HepG2 (cell line): ENCODE measurements around the gene HLA-DQB2. TPM values are rescaled to one million over a fixed set of nuclear protein-coding genes. Genes with fewer than 3 reads are reported as not detected.
A peak's percentile ranks its signal among the peaks of the same experiment; 100 is the strongest.

Source experiments
- BCL6 ChIP-seq: IDR thresholded peaks from 2 replicates; pipeline ENCODE4 v1.6.1; 2016; ENCODE audit warnings: missing genetic modification reagents, missing compliant biosample characterization
- CCAR2 ChIP-seq: fragments of 200-400 bp; formaldehyde crosslinking; optimal IDR thresholded peaks from 2 replicates; pipeline ENCODE3; 2018; ENCODE audit warnings: low read depth, mild to moderate bottlenecking, low read length, moderate library complexity
- DR1 ChIP-seq: sonication (generic); formaldehyde crosslinking; IDR thresholded peaks from 2 replicates; pipeline ENCODE4 v1.8.0; 2021; ENCODE audit warnings: mild to moderate bottlenecking, missing genetic modification reagents, inconsistent platforms
- HIVEP1 ChIP-seq: sonication (generic); formaldehyde crosslinking; IDR thresholded peaks from 2 replicates; pipeline ENCODE4 v1.4.0; 2020; ENCODE audit warnings: mild to moderate bottlenecking, missing genetic modification reagents
- MAFK ChIP-seq, 2 experiments: IDR thresholded peaks in 1 of 2; conservative IDR thresholded peaks in 1 of 2; 2 replicates each; pipeline ENCODE4 v1.6.1; 2011; ENCODE audit warnings: improper control_type of control experiment in 2 of 2, low read length in 2 of 2
- NR2C2 ChIP-seq: sonication (generic); formaldehyde crosslinking; IDR thresholded peaks from 2 replicates; pipeline ENCODE4 v1.4.0; 2020; ENCODE audit warnings: missing genetic modification reagents, mild to moderate bottlenecking, moderate library complexity, borderline replicate concordance
- SRF ChIP-seq: IDR thresholded peaks from 2 replicates; pipeline ENCODE4 v1.6.1; 2011; ENCODE audit warnings: mild to moderate bottlenecking, low read depth, low read length, moderate library complexity
- ZNF124 ChIP-seq: sonication (generic); formaldehyde crosslinking; IDR thresholded peaks from 2 replicates; pipeline ENCODE4 v1.4.0; 2020; ENCODE audit warnings: missing genetic modification reagents
- ZNF136 ChIP-seq: sonication (generic); formaldehyde crosslinking; IDR thresholded peaks from 2 replicates; pipeline ENCODE4 v1.8.1; 2022; ENCODE audit warnings: low read depth, mild to moderate bottlenecking, moderate library complexity, missing genetic modification reagents
- ZNF274 ChIP-seq: sonication (generic); formaldehyde crosslinking; IDR thresholded peaks from 2 replicates; pipeline ENCODE4 v1.5.1; 2020; ENCODE audit warnings: mild to moderate bottlenecking, missing genetic modification reagents
- ZNF33B ChIP-seq: sonication (generic); formaldehyde crosslinking; IDR thresholded peaks from 2 replicates; pipeline ENCODE4 v1.5.1; 2020; ENCODE audit warnings: mild to moderate bottlenecking, missing genetic modification reagents
- ZNF530 ChIP-seq: sonication (generic); formaldehyde crosslinking; IDR thresholded peaks from 2 replicates; pipeline ENCODE4 v1.5.0; 2020; ENCODE audit warnings: low read depth, mild to moderate bottlenecking, missing genetic modification reagents
- ZNF782 ChIP-seq: sonication (generic); formaldehyde crosslinking; IDR thresholded peaks from 2 replicates; pipeline ENCODE4 v1.4.0; 2020; ENCODE audit warnings: missing genetic modification reagents, mild to moderate bottlenecking, borderline replicate concordance
- polyA plus RNA-seq, 8 experiments: library from polyadenylated mRNA; depleted of rRNA in 3 of 8; stranded (reverse) in 7 of 8; unstranded in 1 of 8; fragments of >200 nt; fragmentation: Illumina TruSeq in 4 of 8; extraction: Trizol in 4 of 8; gene quantifications; 2 replicates each; pipeline versions ENCODE4 v1.2.1 to v1.2.3, GENCODE V29; 2011 to 2016; ENCODE audit warnings: low read depth in 4 of 8, missing spikeins in 1 of 8, mixed read lengths in 1 of 8; ENCODE audit not compliant: insufficient read depth in 1 of 8
- total RNA-seq, 5 experiments: library from RNA; depleted of rRNA; stranded (reverse); fragments of >200 nt; fragmentation: Illumina TruSeq; extraction: Trizol; gene quantifications; 2 replicates each; pipeline ENCODE4 v1.2.3, GENCODE V29; 2016; ENCODE audit warnings: low read depth in 1 of 5
- TF ChIP-seq, protein P1 (sequence below): sonication (generic); formaldehyde crosslinking; IDR thresholded peaks from 2 replicates; pipeline ENCODE4 v1.9.0; 2022; ENCODE audit warnings: missing genetic modification reagents, mild to moderate bottlenecking, borderline replicate concordance
- TF ChIP-seq, protein P2 (sequence below): sonication (generic); formaldehyde crosslinking; IDR thresholded peaks from 2 replicates; pipeline ENCODE4 v1.5.1; 2020; ENCODE audit warnings: missing genetic modification reagents, mild to moderate bottlenecking, borderline replicate concordance
- TF ChIP-seq, protein P3 (sequence below): sonication (generic); formaldehyde crosslinking; IDR thresholded peaks from 2 replicates; pipeline ENCODE4 v1.8.0; 2022; ENCODE audit warnings: mild to moderate bottlenecking, missing genetic modification reagents, borderline replicate concordance
- TF ChIP-seq, protein P4 (sequence below): sonication (generic); formaldehyde crosslinking; IDR thresholded peaks from 2 replicates; pipeline ENCODE4 v1.8.0; 2022; ENCODE audit warnings: mild to moderate bottlenecking, missing genetic modification reagents
- TF ChIP-seq, protein P5 (sequence below): sonication (generic); formaldehyde crosslinking; IDR thresholded peaks from 2 replicates; pipeline ENCODE4 v1.5.0; 2020; ENCODE audit warnings: missing genetic modification reagents

The HLA-DQB2 gene
- total and polyA plus RNA-seq, 2 of the 13 experiments (the other 11 are each of a cell fraction or from before 2014, with no cell fraction given), result not detected

DNA sequence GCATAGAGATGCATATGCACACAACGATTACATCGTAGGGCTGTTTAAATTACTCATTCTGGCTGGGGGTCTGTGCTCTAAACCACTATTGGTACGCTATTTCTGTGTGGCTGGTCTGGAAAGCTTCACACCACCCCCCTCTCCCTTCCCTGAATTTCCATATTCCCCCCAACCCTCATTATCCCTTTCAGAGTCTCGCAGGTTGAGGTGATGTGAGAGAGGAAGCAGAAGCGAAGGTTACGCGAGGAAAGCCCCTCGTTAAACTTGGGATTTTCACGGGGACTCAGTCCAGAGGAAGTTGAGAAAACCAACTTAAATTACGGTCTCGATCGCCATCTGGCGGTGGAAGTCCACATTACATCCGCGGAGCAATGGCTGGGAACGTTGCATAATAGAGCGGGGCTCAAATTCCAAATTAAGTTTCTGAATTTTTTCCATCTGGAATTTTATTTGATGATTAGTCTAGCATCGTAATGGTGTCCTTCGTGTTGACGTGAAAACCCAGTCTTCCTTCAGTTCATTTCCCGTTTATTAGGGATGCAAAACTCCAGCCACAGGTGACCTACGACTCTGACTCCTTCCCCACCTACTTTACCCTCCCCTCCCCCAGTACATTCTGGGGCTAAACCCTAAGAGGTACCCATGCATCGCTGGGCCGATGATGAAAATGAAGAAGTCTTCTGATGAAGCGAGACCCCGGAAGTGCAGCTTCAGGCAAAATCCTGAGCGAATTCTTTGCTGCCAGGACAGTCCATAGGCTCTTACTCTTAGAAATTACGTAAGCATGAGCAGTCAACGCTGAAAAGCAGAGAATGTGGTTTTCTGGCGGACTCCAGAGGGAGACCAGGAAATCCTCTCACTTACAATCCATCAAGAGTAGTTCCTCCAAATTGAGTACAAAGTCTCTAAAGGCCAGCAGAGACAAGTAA lies 33.8 kb upstream of the HLA-DQB2 start (continued):
- TF ChIP-seq HIVEP1, result no peak
- TF ChIP-seq, protein P1, sequence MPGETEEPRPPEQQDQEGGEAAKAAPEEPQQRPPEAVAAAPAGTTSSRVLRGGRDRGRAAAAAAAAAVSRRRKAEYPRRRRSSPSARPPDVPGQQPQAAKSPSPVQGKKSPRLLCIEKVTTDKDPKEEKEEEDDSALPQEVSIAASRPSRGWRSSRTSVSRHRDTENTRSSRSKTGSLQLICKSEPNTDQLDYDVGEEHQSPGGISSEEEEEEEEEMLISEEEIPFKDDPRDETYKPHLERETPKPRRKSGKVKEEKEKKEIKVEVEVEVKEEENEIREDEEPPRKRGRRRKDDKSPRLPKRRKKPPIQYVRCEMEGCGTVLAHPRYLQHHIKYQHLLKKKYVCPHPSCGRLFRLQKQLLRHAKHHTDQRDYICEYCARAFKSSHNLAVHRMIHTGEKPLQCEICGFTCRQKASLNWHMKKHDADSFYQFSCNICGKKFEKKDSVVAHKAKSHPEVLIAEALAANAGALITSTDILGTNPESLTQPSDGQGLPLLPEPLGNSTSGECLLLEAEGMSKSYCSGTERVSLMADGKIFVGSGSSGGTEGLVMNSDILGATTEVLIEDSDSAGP (CRISPR knock-in tag), result no peak
- TF ChIP-seq DR1, result no peak
- 0 out of 2 replicates have a peak, but pooled peaks have one; percentile 22 for TF ChIP-seq ZNF33B (CRISPR knock-in tag)
- no peak for TF ChIP-seq ZNF782 (CRISPR knock-in tag)
- TF ChIP-seq, protein P2, sequence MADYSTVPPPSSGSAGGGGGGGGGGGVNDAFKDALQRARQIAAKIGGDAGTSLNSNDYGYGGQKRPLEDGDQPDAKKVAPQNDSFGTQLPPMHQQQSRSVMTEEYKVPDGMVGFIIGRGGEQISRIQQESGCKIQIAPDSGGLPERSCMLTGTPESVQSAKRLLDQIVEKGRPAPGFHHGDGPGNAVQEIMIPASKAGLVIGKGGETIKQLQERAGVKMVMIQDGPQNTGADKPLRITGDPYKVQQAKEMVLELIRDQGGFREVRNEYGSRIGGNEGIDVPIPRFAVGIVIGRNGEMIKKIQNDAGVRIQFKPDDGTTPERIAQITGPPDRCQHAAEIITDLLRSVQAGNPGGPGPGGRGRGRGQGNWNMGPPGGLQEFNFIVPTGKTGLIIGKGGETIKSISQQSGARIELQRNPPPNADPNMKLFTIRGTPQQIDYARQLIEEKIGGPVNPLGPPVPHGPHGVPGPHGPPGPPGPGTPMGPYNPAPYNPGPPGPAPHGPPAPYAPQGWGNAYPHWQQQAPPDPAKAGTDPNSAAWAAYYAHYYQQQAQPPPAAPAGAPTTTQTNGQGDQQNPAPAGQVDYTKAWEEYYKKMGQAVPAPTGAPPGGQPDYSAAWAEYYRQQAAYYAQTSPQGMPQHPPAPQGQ (CRISPR knock-in tag), result no peak
- no peak for TF ChIP-seq SRF
- TF ChIP-seq MAFK (conservative IDR thresholded peaks at IDR 0.05 in 1 of 2, IDR thresholded peaks at IDR 0.05 in 1 of 2; ENCODE audit: low read length in 2 of 2), result no peak
- no peak for TF ChIP-seq ZNF124
- TF ChIP-seq CCAR2, result no peak
- TF ChIP-seq ZNF136, result 0 out of 2 replicates have a peak, but pooled peaks have one; percentile 16
- TF ChIP-seq, protein P3, sequence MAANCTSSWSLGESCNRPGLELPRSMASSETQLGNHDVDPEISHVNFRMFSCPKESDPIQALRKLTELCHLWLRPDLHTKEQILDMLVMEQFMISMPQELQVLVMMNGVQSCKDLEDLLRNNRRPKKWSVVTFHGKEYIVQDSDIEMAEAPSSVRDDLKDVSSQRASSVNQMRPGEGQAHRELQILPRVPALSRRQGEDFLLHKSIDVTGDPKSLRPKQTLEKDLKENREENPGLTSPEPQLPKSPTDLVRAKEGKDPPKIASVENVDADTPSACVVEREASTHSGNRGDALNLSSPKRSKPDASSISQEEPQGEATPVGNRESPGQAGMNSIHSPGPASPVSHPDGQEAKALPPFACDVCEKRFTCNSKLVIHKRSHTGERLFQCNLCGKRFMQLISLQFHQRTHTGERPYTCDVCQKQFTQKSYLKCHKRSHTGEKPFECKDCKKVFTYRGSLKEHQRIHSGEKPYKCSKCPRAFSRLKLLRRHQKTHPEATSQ (CRISPR knock-in tag), result no peak
- 0 out of 2 replicates have a peak, but pooled peaks have one; percentile 2 for TF ChIP-seq BCL6
- TF ChIP-seq ZNF530 (CRISPR knock-in tag), result no peak
- no peak for TF ChIP-seq ZNF274
- TF ChIP-seq NR2C2 (CRISPR knock-in tag), result no peak
- TF ChIP-seq, protein P4, sequence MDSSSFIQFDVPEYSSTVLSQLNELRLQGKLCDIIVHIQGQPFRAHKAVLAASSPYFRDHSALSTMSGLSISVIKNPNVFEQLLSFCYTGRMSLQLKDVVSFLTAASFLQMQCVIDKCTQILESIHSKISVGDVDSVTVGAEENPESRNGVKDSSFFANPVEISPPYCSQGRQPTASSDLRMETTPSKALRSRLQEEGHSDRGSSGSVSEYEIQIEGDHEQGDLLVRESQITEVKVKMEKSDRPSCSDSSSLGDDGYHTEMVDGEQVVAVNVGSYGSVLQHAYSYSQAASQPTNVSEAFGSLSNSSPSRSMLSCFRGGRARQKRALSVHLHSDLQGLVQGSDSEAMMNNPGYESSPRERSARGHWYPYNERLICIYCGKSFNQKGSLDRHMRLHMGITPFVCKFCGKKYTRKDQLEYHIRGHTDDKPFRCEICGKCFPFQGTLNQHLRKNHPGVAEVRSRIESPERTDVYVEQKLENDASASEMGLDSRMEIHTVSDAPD (CRISPR knock-in tag), result no peak
- TF ChIP-seq, protein P5, sequence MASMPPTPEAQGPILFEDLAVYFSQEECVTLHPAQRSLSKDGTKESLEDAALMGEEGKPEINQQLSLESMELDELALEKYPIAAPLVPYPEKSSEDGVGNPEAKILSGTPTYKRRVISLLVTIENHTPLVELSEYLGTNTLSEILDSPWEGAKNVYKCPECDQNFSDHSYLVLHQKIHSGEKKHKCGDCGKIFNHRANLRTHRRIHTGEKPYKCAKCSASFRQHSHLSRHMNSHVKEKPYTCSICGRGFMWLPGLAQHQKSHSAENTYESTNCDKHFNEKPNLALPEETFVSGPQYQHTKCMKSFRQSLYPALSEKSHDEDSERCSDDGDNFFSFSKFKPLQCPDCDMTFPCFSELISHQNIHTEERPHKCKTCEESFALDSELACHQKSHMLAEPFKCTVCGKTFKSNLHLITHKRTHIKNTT (CRISPR knock-in tag), result no peak
